GM04503 (cell line): ENCODE data around the gene ACP7.
"Not testable (repeated sequence)": the region's sequence is repeated elsewhere in the genome, so short reads cannot be mapped to it uniquely, and the experiment has no call there.

Experiments used
- DNase-seq: peaks from one replicate; pipeline ENCODE4 v3.0.0-alpha.2; 2012; ENCODE audit warnings: low read depth

Gene ACP7, protein sequence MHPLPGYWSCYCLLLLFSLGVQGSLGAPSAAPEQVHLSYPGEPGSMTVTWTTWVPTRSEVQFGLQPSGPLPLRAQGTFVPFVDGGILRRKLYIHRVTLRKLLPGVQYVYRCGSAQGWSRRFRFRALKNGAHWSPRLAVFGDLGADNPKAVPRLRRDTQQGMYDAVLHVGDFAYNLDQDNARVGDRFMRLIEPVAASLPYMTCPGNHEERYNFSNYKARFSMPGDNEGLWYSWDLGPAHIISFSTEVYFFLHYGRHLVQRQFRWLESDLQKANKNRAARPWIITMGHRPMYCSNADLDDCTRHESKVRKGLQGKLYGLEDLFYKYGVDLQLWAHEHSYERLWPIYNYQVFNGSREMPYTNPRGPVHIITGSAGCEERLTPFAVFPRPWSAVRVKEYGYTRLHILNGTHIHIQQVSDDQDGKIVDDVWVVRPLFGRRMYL

DNA sequence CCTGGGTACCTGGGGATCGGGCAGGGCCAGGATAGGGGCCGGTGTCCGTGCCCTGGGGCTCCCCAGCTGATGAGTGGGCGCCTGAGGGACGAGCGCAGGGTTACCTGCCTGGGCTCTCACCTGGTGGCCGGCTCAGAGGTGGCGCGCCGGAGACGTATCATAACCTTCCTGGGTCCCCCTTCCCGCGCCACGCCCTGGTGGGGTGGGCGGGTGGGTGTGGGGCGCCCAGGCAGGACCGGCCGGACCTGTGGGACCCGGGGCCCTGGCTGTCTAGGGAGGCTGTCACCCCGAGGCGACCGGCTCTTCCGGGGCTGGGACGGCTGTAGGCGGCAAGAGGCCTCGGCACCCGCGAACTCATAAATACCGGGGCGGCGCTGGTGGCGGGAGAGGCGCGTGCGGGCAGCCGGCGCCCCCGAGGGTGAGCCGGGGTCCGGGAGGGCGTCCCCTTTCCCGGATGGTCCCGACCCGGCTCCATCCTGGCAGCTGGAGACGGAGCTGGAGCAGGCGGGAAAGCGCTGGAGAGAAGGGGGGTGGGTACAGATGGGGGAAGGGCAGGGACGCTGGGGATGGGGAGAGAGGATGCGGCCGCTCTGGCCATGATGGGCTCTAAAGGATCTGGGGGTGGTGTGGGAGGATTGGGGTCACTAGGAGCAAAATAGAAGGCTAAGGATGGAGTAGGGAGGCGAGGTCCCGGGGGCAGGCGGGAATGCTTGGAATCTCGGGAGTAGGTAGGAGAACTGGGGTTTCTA lies at the start of gene ACP7:
ACP7 (plus strand) TSS at position 386 of the 749 bp plus-strand sequence. CDS start 902 bp downstream, outside the sequence.
- no peak for DNase-seq

DNA sequence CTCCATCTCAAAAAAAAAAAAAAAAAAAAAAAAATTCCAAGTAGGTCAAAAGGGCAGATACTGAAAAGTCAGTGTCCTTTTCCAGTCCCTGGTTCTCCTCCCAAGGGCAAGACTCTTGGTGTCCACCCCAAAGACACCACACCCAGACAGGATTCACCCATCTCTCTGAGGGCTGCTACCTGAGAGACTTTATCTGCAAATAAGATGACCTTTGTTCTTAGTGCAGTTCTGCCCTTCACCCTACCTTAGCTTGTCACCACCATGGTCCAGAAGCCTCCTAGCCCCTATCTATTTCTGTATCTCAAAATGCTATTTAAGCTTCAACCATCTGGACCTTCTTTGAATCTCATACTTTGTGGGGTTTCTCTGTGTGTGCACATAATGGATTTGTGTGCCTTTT lies 47.6 kb upstream of the ACP7 start:
- DNase-seq, result no peak

DNA sequence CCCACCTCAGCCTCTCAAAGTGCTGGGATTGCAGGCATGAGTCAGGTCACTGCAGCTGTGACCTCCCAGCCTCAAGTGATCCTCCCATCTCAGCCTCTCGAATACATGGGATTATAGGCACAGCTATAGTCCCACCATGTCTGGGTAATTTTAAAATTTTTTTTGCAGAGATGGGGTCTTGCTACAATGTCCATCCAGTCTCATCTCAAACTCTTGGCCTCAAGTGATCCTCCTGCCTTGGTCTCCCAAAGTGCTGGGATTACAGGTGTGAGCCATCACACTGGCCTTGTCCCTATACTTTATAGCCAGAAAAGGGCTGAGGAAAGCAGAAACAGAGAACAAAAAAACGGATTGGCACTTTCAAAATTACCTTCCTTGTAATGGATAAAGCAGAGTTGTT lies 47.0 kb upstream of the ACP7 start:
- DNase-seq, result no peak

DNA sequence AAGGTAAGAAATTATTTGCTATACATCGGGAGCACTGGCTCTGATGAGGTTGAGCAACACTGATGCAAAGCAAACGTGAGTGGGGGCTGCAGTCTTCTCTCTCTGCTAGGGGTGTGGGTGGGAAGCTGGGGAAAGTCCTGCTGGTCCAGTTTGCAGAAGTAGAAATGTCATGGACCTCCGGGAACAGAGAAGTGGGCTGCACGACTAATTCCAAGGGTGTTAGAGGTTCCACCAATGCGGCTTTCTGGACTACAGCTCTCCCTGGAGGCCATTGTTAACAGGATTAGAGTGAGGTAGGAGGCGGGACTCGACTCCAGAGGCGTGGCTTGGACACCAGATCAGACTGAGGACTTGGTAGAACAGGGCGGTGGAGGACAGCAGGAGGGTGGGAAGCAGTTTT lies 46.1 kb upstream of the ACP7 start:
- DNase-seq, result no peak

DNA sequence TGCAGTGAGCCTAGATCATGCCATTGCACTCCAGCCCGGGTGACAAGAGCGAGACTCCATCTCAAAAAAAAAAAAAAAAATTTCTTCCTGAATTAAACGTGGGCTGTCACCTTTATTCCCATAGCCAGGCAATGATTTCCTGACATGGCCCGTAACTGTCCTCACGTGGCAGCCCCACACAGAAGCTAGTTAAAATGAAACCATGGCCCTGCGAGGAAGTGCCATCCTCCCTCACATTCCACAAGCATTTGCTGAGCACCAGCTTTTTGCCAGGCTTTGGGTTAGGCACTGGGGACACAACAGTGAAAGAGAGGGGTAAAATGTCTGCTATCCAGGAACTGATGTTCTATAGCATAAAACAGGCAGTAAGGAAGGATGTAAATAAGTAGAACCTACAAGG lies 38.7 kb upstream of the ACP7 start:
- no peak for DNase-seq

DNA sequence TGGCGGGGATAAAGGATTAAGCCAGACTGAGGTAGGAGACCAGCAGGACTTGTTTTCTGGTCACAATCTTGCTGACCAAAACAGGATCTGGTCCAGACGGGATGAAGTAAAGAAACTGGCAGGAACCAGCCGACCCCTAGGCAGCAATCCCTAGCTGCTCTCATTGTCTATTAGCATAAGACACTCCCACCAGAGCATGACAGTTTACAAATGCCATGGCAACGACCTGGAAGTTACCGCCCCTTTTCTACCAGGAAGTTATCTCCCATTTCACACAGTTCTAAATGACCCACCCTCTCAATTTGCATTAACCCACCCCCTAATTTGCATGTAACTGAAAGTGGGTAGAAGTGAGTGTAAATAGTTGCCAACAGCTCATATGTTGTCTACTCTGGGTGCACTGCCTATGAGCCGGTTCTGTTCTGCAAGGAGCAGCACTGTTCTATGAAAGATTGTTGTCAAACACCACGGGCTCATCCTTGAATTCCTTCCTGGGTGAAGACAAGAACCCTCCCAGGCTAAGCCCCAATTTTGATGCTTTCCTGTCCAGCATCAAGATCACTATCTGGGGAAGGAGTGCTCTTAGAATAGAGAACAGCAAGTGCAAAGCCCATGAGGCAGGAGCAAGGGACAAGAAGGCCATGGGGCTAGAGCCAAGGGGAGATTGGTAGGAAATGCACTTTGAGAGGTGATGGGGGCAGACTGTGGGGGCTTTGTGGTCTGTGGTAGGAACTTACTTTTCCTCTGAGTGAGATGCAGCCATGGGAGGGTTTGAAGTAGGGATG lies 37.9 kb upstream of the ACP7 start:
- DNase-seq, result no peak

DNA sequence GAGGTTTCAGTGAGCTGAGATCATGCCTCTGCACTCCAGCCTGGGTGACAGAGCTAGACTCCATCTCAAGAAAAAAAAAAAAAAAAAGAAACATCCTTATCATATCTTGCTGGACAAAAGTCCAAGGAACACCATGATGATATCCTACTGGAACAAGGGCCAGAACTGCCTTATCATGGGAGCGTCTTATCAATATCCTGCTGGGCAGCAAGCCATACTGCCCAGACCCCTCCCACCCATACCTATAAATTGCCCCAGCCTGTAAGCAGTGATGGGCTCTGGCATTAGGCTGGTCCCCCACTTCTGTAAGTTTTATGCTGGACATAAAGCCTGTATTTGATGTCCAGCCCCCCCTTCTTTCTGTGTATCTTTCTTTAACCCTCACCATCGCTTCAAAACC lies 37.1 kb upstream of the ACP7 start:
- DNase-seq, result no peak

DNA sequence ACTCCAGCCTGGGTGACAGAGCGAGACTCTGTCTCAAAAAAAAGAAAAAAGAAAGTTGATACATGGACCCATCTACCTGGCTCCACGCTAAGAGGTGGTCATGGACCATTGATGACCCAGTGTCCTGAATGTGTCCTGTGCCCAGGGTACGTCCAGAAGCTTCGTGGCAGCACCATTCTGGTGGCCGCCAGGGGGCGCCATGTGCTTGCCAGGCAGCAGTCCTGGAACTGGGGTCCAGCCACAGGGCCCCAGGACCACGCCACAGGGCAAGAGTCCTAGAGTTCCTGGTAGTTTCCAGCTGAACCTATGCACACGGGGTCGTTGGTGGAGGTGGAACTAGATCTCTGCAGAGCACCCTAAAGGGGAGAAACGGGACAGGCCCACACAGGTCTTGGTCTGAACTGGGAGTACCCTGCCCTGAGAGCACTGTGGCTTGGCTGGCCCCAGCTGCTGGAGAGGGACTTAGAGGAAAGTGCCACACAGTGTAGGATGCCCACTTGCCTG lies 31.9 kb upstream of the ACP7 start:
- no peak for DNase-seq

DNA sequence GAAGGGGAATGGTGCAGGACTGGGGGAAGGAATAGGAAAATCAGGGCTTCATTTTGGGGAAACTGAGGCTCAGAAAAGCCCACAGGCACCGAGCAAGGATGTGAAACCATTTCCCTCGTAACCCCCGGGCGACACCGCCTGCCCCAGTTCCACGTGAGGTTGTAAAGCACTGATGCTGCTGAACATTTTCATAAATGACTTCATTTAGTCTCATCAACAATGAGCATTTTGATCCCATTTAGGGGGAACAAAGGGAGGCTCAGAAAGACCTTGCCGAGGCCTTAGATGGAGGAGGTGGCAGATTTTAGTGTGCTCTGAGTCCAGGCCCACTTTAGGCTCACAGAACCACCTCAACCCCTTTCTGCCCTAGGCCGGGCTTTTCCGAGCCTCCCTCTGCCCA lies 31.3 kb upstream of the ACP7 start:
- no peak for DNase-seq

DNA sequence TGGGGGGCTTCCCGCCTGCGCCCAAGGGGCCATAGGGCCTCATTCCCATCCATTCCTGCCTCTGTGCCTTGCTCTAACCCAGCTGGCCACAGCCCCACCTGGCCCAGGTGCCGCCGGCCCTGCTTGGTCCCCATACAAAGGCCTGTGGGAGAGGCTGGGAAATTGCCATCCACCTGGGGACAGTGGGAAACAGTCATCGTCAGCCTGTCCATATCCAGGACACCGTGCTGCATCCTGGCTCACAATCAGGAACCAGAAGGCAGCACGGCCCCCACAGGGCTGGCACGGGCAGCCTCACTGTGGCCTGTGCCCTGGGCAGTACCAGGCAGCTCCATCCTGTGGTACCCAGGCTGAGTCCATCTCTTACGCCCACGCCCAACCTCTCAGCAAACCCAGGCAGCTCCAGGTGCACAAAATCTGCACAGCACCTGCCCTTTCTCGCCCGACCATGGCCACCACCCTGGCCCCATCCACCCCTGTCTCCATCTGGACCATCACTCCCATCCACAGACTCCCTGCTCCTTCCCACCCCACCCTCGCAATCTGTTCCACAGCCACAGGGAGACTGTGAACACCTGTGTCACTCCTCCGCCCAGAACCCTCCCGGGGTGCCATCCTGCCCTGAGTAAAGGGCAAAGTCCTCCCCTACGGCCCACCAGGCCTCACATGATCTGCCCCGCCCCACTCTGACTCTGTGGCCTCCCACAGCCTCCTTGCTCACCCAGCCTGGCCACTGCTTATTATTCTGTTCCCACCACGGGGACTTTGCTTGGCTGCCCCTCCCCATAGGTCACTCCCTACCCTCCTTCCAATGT lies 30.7 kb upstream of the ACP7 start:
- no peak for DNase-seq

DNA sequence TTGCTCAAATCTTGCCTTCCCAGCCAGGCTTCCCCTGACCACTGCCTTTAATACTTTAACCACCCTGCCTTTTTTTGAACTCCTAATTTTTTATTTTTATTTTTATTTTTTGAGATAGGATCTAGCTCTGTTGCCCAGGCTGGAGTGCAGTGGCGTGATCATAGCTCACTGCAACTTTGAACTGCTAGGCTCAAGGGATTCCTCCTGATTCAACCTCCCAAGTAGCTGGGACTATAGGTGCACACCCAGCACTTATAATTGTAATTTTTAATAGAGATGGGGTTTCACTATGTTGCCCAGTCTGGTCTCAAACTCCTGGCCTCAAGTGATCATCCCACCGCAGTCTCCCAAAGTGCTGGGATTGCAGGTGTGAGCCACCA lies 30.1 kb upstream of the ACP7 start:
- no peak for DNase-seq

DNA sequence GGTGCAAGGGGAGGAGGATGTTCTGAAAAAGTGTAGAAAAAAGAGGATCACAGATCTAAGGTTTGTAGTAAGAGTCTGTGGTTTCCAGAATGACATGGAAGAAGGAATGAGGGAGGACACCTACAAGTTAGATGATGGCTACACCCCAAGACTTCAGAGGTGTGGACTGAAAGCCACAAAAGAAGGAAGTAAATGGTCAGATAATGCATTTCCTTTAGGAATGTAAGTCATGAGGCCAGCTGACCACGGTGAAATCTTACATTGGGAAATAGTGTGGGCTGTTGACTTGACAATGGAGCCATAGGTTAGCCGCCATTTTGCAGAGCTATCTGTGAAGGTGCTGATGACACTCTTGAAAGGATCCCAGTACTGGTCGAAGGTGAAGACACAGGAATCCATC lies 26.6 kb upstream of the ACP7 start:
- DNase-seq, result no peak

DNA sequence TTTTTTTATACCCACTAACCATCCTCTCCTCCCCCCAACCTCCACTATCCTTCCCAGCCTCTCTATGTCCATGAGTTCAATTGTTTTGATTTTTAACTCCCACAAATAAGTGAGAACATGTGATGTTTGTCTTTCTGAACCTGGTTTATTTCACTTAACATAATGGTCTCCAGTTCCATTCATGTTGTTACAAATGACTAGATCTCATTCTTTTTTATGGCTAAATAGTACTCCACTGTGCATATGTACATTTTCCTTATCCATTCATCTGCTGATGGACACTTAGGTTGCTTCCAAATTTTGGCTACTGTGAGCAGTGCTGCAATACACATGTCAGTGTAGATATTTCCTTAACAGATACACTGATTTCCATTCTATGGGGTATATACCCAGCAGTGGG lies 24.9 kb upstream of the ACP7 start:
- DNase-seq, result no peak

DNA sequence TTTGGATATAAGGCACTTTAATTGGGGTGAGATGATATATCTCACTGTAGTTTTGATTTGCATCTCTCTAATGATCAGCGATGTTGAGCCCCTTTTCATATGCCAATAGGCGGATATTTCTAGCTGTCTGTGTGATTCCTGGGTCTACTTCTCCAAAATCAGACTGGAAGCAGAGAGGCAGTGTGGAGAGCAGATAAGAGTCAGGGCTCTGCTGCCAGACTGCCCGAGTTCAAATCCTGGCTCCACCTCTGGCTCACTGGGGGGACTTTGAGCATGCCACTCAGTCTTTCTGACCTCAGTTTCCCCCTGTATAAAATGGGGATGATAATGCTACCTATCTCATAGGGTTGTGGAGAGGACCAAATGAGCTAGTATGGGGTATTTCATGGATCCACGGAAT lies 24.0 kb upstream of the ACP7 start:
- DNase-seq, result no peak

DNA sequence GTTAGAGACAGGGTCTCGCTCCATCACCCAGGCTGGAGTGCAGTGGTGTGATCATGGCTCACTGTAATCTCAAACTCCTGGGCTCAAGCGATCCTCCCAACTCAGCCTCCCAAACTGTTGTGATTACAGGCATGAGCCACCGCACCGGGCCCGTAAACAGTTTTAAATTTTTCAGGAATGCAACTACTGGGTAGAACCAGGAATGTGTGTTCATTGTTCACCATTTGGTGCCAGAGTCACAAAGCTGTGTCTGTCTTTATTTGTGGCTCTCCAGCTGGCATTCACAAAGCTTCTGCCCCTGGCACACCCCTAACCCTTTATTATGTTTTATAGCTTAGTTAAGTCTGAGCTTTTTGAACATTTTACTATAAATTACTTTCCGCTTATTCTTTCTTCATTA lies 19.8 kb upstream of the ACP7 start:
- no peak for DNase-seq

DNA sequence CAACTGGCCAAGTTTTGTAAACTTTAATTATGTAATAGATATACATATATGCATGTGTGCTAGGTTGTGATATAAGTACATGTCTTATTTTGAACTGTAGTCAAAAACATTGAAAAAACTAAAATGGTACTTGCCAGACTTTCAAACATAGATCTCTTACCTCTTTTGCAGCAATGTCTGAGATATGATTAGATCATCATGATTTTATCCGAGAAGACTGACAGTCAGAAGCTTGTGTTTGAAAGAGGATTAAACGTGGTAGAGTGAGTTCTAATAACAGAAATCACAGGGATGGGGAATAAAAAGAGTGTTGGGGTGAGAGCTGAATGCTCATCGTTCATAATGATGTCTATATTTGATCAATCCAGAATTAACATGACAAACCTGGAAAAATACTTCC lies 18.2 kb upstream of the ACP7 start:
- no peak for DNase-seq

DNA sequence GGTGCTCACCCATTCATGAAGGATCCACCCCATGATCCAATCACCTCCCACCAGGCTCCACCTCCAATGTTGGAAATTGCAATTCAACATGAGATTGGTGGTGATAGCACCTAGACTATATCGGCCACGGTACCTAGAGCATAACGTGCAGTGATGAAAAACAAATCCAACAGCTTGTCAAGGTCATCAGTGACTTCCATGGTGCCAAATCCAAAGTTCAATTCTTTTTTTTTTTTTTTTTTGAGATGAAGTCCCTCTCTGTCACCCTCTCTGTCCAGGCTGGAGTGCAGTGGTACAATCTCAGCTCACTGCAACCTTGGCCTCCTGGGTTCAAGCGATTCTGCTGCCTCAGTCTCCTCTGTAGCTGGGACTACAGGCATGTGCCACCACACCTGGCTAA lies 17.1 kb upstream of the ACP7 start:
- no peak for DNase-seq

DNA sequence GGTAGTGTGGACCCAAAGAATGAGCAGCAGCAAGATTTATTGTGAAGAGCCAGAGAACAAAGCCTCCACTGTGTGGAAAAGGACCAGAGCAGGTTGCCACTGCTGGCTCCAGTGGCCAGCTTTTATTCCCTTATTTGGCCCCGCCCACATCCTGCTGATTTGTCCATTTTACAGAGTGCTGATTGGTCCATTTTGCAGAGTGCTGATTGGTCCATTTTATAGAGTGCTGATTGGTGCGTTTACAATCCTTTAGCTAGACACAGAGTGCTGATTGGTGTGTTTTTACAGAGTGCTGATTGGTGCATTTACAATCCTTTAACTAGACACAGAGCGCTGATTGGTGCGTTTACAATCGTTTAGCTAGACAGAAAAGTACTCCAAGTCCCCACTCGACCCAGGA lies 15.9 kb upstream of the ACP7 start:
- DNase-seq, result not testable (repeated sequence)

DNA sequence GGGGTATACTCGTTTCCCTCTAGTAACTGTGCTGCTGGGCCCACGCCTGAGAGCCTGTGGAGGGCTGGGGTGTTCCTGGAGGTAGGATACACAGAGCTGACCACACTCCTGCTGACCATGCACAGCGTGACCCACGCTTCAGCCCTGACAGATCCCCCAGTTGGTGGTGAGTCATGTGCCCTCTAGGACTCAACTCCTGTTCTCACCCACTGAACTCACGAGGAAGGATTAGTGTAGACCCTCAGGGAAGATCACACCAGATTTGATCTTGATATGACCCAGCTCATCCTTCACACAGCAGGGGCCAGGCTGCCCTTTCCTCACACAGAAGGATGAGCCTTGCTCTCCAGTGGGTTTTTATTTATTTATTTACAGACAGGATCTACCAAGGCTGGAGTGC lies 13.3 kb upstream of the ACP7 start:
- DNase-seq, result no peak

DNA sequence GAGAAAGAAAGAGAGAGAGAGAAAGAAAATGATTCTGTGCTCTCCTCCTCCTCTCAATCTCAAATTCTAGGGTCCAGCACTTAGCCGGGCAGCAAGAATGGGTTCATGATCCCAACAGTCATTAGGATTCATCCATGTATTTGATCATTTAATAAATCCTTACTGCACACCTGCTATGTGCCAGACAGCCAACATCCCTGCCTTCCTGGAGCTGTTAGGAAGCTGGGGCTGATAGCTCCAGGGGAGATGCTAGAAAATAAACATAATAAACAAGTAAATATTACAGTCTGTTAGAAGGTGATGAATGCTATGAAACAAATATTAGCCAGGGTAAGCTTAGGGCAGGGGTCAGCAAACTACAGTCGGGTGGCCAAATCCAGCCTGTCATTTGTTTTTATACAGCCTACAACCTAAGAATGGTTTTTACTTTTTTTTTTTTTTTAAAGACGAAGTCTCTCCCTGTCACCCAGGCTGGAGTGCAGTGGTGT lies 9.9 kb upstream of the ACP7 start:
- no peak for DNase-seq

DNA sequence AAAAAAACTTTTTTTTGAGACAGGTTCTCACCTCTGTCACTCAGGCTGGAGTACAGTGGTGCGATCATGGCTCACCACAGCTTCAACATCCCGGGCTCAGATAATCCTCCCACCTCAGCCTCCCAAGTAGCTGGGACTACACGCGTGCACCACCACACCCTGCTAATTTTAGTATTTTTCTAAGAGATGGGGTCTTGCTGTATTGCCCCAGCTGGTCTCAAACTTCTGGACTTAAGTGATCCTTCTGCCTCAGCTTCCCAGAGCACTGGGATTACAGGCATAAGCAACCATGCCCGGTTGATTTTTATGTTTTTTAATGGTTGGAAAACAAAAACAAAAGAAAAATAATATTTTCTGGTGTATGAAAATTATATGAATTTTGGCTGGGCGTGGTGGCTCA lies 9.2 kb upstream of the ACP7 start:
- DNase-seq, result no peak

DNA sequence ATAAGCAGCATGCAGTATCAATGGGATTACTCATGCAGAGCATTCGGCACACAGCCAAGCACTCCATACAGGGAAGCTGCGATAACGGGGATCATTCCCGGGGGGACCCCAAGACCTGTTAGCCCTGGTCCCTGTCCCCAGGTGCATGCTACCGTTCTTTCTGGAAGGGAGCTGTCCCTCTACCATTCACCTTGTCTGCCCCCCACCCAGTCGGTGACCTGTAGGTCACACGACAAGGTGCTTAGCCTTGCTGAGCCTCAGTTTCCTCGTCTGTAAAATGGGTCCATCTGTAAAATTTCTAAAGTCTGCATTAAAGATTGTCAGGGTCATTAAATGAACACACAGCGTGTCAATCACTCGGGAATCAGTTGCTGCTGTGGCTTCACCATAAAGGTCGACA lies 6.8 kb upstream of the ACP7 start:
- no peak for DNase-seq
